Glutamatergic neuron (in vitro differentiated cells): ENCODE results near the gene GALNT2. TPM values are rescaled to one million over a fixed set of nuclear protein-coding genes. Genes with fewer than 3 reads are reported as not detected.

Experiments used
- DNase-seq: peaks from one replicate; pipeline ENCODE4 v3.0.0; 2022
- H3K27ac Mint-ChIP-seq: one replicate; pipeline ENCODE4 v1.8.0; 2020; ENCODE audit warnings: mild to moderate bottlenecking, mixed read lengths, inconsistent platforms; ENCODE audit not compliant: unreplicated experiment
- H3K27me3 Mint-ChIP-seq: one replicate; pipeline ENCODE4 v1.8.0; 2020; ENCODE audit warnings: mild to moderate bottlenecking, moderate library complexity, mixed read lengths, inconsistent platforms; ENCODE audit not compliant: unreplicated experiment
- H3K36me3 Mint-ChIP-seq: one replicate; pipeline ENCODE4 v1.8.0; 2020; ENCODE audit warnings: mild to moderate bottlenecking, mixed read lengths, inconsistent platforms; ENCODE audit not compliant: unreplicated experiment
- H3K4me1 Mint-ChIP-seq: one replicate; pipeline ENCODE4 v1.8.0; 2020; ENCODE audit warnings: mild to moderate bottlenecking, low read depth, mixed read lengths, inconsistent platforms; ENCODE audit not compliant: unreplicated experiment
- H3K4me3 Mint-ChIP-seq: one replicate; pipeline ENCODE4 v1.8.0; 2020; ENCODE audit warnings: mild to moderate bottlenecking, mixed read lengths, inconsistent platforms; ENCODE audit not compliant: unreplicated experiment
- H3K9me3 Mint-ChIP-seq: one replicate; pipeline ENCODE4 v1.8.0; 2020; ENCODE audit warnings: mild to moderate bottlenecking, moderate library complexity, mixed read lengths, inconsistent platforms; ENCODE audit not compliant: unreplicated experiment
- CTCF ChIP-seq: fragments of 200-600 bp; sonication (generic); IDR thresholded peaks from one replicate; pipeline ENCODE4 v1.5.0; 2021; ENCODE audit not compliant: partially characterized antibody, unreplicated experiment
- total RNA-seq: library from RNA; stranded (reverse); fragmentation: NEBNext Ultra II Directional; extraction: Animal tissue kit (Norgen Biotek cat#: 25700); gene quantifications from one replicate; pipeline ENCODE4 v1.2.1, GENCODE V29; 2021; ENCODE audit not compliant: unreplicated experiment

GALNT2 gene
- total RNA-seq, 1 donor from 2014 or later, result 35.2 TPM

GRCh38 chr1:230100932-230101331 is 33.9 kb downstream of the GALNT2 start:
- no peak for DNase-seq
- Mint-ChIP-seq H3K9me3 (peaks cover 3% of the 10 kb centered on the region), H3K27me3 (peaks cover 5% of the 10 kb centered on the region), H3K4me3 (no peak overlapping the region), H3K27ac (peak overlapping the region; percentile 21), H3K4me1 (peaks cover 40% of the 10 kb centered on the region), H3K36me3 (peaks cover 5% of the 10 kb centered on the region)
- TF ChIP-seq CTCF, result no peak

- no peak for TF ChIP-seq CTCF
- peaks cover 5% of the 10 kb centered on the region for H3K36me3 Mint-ChIP-seq
- peaks cover 3% of the 10 kb centered on the region for H3K9me3 Mint-ChIP-seq
- H3K4me1 Mint-ChIP-seq, result peaks cover 37% of the 10 kb centered on the region
- H3K4me3 Mint-ChIP-seq, result no peak overlapping the region
- peak overlapping the region; percentile 21 for H3K27ac Mint-ChIP-seq
- peaks cover 5% of the 10 kb centered on the region for H3K27me3 Mint-ChIP-seq
- no peak for DNase-seq
These were observed 34.5 kb downstream of the GALNT2 start for GRCh38 chr1:230101556-230101955.

GRCh38 chr1:230102046-230102445 is 35.0 kb downstream of the GALNT2 start:
- DNase-seq, result no peak
- peaks cover 3% of the 10 kb centered on the region for H3K9me3 Mint-ChIP-seq
- peaks cover 37% of the 10 kb centered on the region for H3K4me1 Mint-ChIP-seq
- H3K4me3 Mint-ChIP-seq, result no peak overlapping the region
- peaks cover 5% of the 10 kb centered on the region for H3K36me3 Mint-ChIP-seq
- H3K27me3 Mint-ChIP-seq, result peaks cover 6% of the 10 kb centered on the region
- TF ChIP-seq CTCF, result no peak
- H3K27ac Mint-ChIP-seq, result no peak overlapping the region

- DNase-seq, result no peak
- H3K4me3 Mint-ChIP-seq, result no peak overlapping the region
- H3K36me3 Mint-ChIP-seq, result peaks cover under 1% of the 10 kb centered on the region
- TF ChIP-seq CTCF, result no peak
- H3K27ac Mint-ChIP-seq, result no peak overlapping the region
- H3K4me1 Mint-ChIP-seq, result peaks cover 37% of the 10 kb centered on the region
- H3K27me3 Mint-ChIP-seq, result peaks cover 8% of the 10 kb centered on the region
- peaks cover 3% of the 10 kb centered on the region for H3K9me3 Mint-ChIP-seq
These were observed 35.4 kb downstream of the GALNT2 start for GRCh38 chr1:230102472-230102871.

DNA sequence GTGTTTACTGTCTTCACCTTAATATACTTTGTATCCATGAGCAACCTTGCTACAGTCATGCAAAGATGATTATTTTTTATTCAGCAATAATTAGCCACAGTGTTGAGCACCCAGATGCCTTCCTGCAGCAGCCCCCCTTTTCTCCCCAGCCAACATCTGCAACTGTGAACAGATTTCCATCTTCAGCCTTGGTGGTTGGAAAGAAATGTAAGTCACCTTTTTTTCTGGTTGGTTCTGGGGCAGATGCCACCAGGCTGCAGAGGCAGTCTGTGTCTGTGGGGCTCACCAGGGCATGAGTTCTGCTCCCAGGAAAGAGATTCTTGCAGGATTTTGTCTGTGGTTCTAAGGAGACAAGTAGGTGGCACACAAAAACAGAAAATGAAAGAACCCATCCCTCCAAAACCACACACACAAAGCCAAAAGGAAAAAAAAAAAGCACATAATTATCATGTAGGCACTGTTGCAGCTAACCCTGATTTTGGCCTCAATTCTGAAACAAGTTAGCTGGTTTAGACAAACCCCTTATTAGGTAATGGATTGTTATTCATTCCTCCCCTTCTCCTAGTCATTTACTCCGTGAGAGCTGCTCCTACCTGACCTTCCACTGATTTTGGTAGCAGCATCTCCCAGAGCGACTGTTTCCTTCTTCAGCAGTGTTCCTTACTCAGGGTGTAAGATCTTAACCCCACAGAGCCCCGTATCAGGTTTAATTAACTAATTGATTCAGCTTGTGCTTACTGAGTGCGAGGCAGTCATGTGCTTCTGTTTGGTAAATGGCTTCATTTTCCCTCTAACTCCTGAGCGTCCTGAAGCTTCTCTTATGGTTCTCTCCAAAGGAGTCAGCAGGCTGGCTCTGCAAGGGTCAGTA is 36.5 kb downstream of the GALNT2 start:
- no peak overlapping the region for H3K4me3 Mint-ChIP-seq
- no peak overlapping the region for H3K27ac Mint-ChIP-seq

More for the DNA sequence above, 36.5 kb downstream of the GALNT2 start:
- no peaks in the 10 kb centered on the region for H3K9me3 Mint-ChIP-seq
- H3K27me3 Mint-ChIP-seq, result peaks cover 6% of the 10 kb centered on the region
- H3K4me1 Mint-ChIP-seq, result peaks cover 37% of the 10 kb centered on the region
- H3K36me3 Mint-ChIP-seq, result no peaks in the 10 kb centered on the region
- DNase-seq, result no peak
- no peak for TF ChIP-seq CTCF
